Measurements from ENCODE around the gene SLC22A6.

The SLC22A6 gene

DNA sequence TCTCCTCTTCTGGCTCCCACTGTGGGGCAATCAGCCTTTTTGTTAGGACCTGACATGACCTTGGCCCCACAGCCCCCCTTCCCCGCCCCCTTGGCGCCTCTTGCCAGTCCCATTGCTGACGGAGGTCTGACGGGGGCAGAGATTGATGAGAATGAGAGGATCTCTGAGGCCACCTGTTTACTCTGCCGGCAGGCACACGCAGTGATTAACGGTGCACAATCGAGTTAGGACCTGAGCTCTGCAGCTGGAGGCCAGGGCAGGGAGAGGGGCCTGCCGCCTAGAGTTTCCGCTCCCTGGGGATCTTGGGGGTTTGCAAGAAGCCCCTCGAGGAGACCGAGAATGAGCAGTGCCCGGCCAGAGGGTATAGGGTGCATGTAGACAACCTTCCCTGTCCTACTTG, 56.8 kb downstream of the SLC22A6 start:
- no peak overlapping the region for H3K4me2 ChIP-seq (ENCODE audit: low read depth, low read length, poor library complexity, severe bottlenecking)
- no peak for TF ChIP-seq EZH2phosphoT487 (conservative IDR thresholded peaks at IDR 0.05; ENCODE audit: low read length)
- TF ChIP-seq, protein P1, sequence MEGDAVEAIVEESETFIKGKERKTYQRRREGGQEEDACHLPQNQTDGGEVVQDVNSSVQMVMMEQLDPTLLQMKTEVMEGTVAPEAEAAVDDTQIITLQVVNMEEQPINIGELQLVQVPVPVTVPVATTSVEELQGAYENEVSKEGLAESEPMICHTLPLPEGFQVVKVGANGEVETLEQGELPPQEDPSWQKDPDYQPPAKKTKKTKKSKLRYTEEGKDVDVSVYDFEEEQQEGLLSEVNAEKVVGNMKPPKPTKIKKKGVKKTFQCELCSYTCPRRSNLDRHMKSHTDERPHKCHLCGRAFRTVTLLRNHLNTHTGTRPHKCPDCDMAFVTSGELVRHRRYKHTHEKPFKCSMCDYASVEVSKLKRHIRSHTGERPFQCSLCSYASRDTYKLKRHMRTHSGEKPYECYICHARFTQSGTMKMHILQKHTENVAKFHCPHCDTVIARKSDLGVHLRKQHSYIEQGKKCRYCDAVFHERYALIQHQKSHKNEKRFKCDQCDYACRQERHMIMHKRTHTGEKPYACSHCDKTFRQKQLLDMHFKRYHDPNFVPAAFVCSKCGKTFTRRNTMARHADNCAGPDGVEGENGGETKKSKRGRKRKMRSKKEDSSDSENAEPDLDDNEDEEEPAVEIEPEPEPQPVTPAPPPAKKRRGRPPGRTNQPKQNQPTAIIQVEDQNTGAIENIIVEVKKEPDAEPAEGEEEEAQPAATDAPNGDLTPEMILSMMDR (IDR thresholded peaks at IDR 0.05; ENCODE audit: insufficient read depth, low read length, poor library complexity, severe bottlenecking): no peak

GRCh38 chr11:62926680-62927455, 57.9 kb downstream of the SLC22A6 start:
- H3K9ac ChIP-seq (ENCODE audit: low read length): no peak overlapping the region

More for the DNA sequence above, 56.8 kb downstream of the SLC22A6 start:
- no peak overlapping the region for H3K4me3 ChIP-seq (ENCODE audit: insufficient read depth, low read length, poor library complexity, severe bottlenecking)
- H4K20me1 ChIP-seq (ENCODE audit: low read depth, low read length): no peaks in the 10 kb centered on the region
- H3K79me2 ChIP-seq (ENCODE audit: insufficient read depth, low read length): no peaks in the 10 kb centered on the region
- no peak overlapping the region for H3K9ac ChIP-seq (ENCODE audit: low read length)
- no peak overlapping the region for H3K27ac ChIP-seq (ENCODE audit: low read depth, low read length)
- H3K36me3 ChIP-seq (ENCODE audit: low read length): no peaks in the 10 kb centered on the region
- no peak overlapping the region for H2AFZ ChIP-seq (ENCODE audit: low read depth, low read length, severe bottlenecking)
- H3K9me3 ChIP-seq (ENCODE audit: insufficient read depth, low read length): no peaks in the 10 kb centered on the region
- no peaks in the 10 kb centered on the region for H3K9me2 ChIP-seq (replicated peaks; ENCODE audit: insufficient read depth, low read length)
- H3F3A ChIP-seq (ENCODE audit: insufficient read depth): peaks cover 5% of the 10 kb centered on the region
- no peaks in the 10 kb centered on the region for H3K27me3 ChIP-seq (ENCODE audit: low read length)

More at GRCh38 chr11:62926680-62927455, 57.9 kb downstream of the SLC22A6 start:
- no peak overlapping the region for H2AFZ ChIP-seq (ENCODE audit: low read depth, low read length, severe bottlenecking)
- H3K36me3 ChIP-seq (ENCODE audit: low read length): no peaks in the 10 kb centered on the region
- H3F3A ChIP-seq (ENCODE audit: insufficient read depth): peaks cover 9% of the 10 kb centered on the region
- no peak overlapping the region for H3K4me3 ChIP-seq (ENCODE audit: insufficient read depth, low read length, poor library complexity, severe bottlenecking)
- H3K9me3 ChIP-seq (ENCODE audit: insufficient read depth, low read length): no peaks in the 10 kb centered on the region
- no peaks in the 10 kb centered on the region for H3K9me2 ChIP-seq (replicated peaks; ENCODE audit: insufficient read depth, low read length)
- H4K20me1 ChIP-seq (ENCODE audit: low read depth, low read length): no peaks in the 10 kb centered on the region
- H3K79me2 ChIP-seq (ENCODE audit: insufficient read depth, low read length): no peaks in the 10 kb centered on the region
- no peak overlapping the region for H3K27ac ChIP-seq (ENCODE audit: low read depth, low read length)
- H3K27me3 ChIP-seq (ENCODE audit: low read length): no peaks in the 10 kb centered on the region
- TF ChIP-seq, protein P1 (IDR thresholded peaks at IDR 0.05; ENCODE audit: insufficient read depth, low read length, poor library complexity, severe bottlenecking): no peak
- no peak for TF ChIP-seq EZH2phosphoT487 (conservative IDR thresholded peaks at IDR 0.05; ENCODE audit: low read length)
- H3K4me2 ChIP-seq (ENCODE audit: low read depth, low read length, poor library complexity, severe bottlenecking): no peak overlapping the region
